SJCRH30 (cell line): ENCODE data around the gene PHF20. TPM values are rescaled to one million over a fixed set of nuclear protein-coding genes. Genes with fewer than 3 reads are reported as not detected.
"Not testable (repeated sequence)": the region's sequence is repeated elsewhere in the genome, so short reads cannot be mapped to it uniquely, and the experiment has no call there.

Experiments used
- DNase-seq, 2 experiments: peaks; one replicate each; pipeline ENCODE4 v3.0.0-alpha.2; 2015 to 2020
- H3K27ac ChIP-seq: fragments of 250-450 bp; sonication (Bioruptor Pico); 2 replicates; pipeline ENCODE4 v1.5.1; 2020; ENCODE audit warnings: mild to moderate bottlenecking, moderate library complexity
- H3K27me3 ChIP-seq: fragments of 250-450 bp; sonication (Bioruptor Pico); 2 replicates; pipeline ENCODE4 v1.5.1; 2020; ENCODE audit warnings: mild to moderate bottlenecking, moderate library complexity
- H3K36me3 ChIP-seq: fragments of 250-450 bp; sonication (Bioruptor Pico); 2 replicates; pipeline ENCODE4 v1.5.1; 2020; ENCODE audit warnings: mild to moderate bottlenecking, moderate library complexity
- H3K4me1 ChIP-seq: fragments of 250-450 bp; sonication (Bioruptor Pico); 2 replicates; pipeline ENCODE4 v1.5.1; 2020; ENCODE audit warnings: mild to moderate bottlenecking, moderate library complexity
- H3K4me3 ChIP-seq: fragments of 250-450 bp; sonication (Bioruptor Pico); 2 replicates; pipeline ENCODE4 v1.5.1; 2020; ENCODE audit warnings: mild to moderate bottlenecking, moderate library complexity
- H3K9me3 ChIP-seq: fragments of 250-450 bp; sonication (Bioruptor Pico); replicated peaks from 2 replicates; pipeline ENCODE4 v1.5.1; 2020; ENCODE audit warnings: mild to moderate bottlenecking, moderate library complexity
- total RNA-seq: library from RNA; depleted of rRNA; stranded (reverse); fragments of >200 nt; shearing (Covaris generic); gene quantifications from 2 replicates; pipeline ENCODE4 v1.2.3, GENCODE V29; 2014

Gene PHF20
- total RNA-seq, 1 experiment from 2014 or later = 72.2 TPM

GRCh38 chr20:35831029-35831428 is 59.2 kb downstream of the PHF20 start:
- Histone ChIP-seq H3K27ac (no peak overlapping the region), H3K4me3 (no peak overlapping the region), H3K9me3 (0 out of 2 replicates have a peak, but pooled peaks cover 2% of the 10 kb centered on the region), H3K4me1 (no peaks in the 10 kb centered on the region), H3K27me3 (no peaks in the 10 kb centered on the region), H3K36me3 (peaks cover 11% of the 10 kb centered on the region)
- DNase-seq = no peak

GRCh38 chr20:35831971-35832370 is 60.2 kb downstream of the PHF20 start:
- Histone ChIP-seq H3K4me1 (no peaks in the 10 kb centered on the region), H3K36me3 (peaks cover 11% of the 10 kb centered on the region), H3K9me3 (0 out of 2 replicates have a peak, but pooled peaks cover 2% of the 10 kb centered on the region), H3K27ac (no peak overlapping the region), H3K4me3 (no peak overlapping the region), H3K27me3 (no peaks in the 10 kb centered on the region)
- no peak for DNase-seq

- DNase-seq = no peak
- Histone ChIP-seq H3K27ac (no peak overlapping the region), H3K27me3 (no peaks in the 10 kb centered on the region), H3K4me3 (no peak overlapping the region), H3K4me1 (no peaks in the 10 kb centered on the region), H3K9me3 (0 out of 2 replicates have a peak, but pooled peaks cover 2% of the 10 kb centered on the region), H3K36me3 (peaks cover 12% of the 10 kb centered on the region)
Observed at GRCh38 chr20:35833241-35833640, 61.4 kb downstream of the PHF20 start.

GRCh38 chr20:35837577-35838195 is 65.9 kb downstream of the PHF20 start:
- Histone ChIP-seq H3K27ac (no peak overlapping the region), H3K4me3 (no peak overlapping the region), H3K9me3 (peaks cover 5% of the 10 kb centered on the region), H3K4me1 (no peaks in the 10 kb centered on the region), H3K27me3 (no peaks in the 10 kb centered on the region), H3K36me3 (peaks cover 16% of the 10 kb centered on the region)
- no peak for DNase-seq

- no peak overlapping the region for H3K27ac ChIP-seq
- peaks cover 21% of the 10 kb centered on the region for H3K36me3 ChIP-seq
- peaks cover 5% of the 10 kb centered on the region for H3K9me3 ChIP-seq
- DNase-seq = no peak
- H3K4me3 ChIP-seq = no peak overlapping the region
- H3K4me1 ChIP-seq = no peaks in the 10 kb centered on the region
- no peaks in the 10 kb centered on the region for H3K27me3 ChIP-seq
Observed at GRCh38 chr20:35838205-35838604, 66.4 kb downstream of the PHF20 start.

- Histone ChIP-seq H3K4me3 (no peak overlapping the region), H3K36me3 (peaks cover 33% of the 10 kb centered on the region), H3K27me3 (no peaks in the 10 kb centered on the region), H3K27ac (no peak overlapping the region), H3K9me3 (peaks cover 5% of the 10 kb centered on the region), H3K4me1 (no peaks in the 10 kb centered on the region)
- no peak for DNase-seq
Observed at GRCh38 chr20:35839904-35840303, 68.1 kb downstream of the PHF20 start.

- Histone ChIP-seq H3K4me3 (no peak overlapping the region), H3K4me1 (no peaks in the 10 kb centered on the region), H3K9me3 (peaks cover 5% of the 10 kb centered on the region), H3K27ac (no peak overlapping the region), H3K36me3 (peaks cover 36% of the 10 kb centered on the region), H3K27me3 (no peaks in the 10 kb centered on the region)
- no peak for DNase-seq
Observed at GRCh38 chr20:35840421-35840820, 68.6 kb downstream of the PHF20 start.

- Histone ChIP-seq H3K27me3 (no peaks in the 10 kb centered on the region), H3K9me3 (peaks cover 5% of the 10 kb centered on the region), H3K36me3 (peaks cover 48% of the 10 kb centered on the region), H3K4me3 (no peak overlapping the region), H3K27ac (no peak overlapping the region), H3K4me1 (no peaks in the 10 kb centered on the region)
- DNase-seq = no peak
Observed at GRCh38 chr20:35842361-35842760, 70.5 kb downstream of the PHF20 start.

GRCh38 chr20:35843894-35844293 is 72.1 kb downstream of the PHF20 start:
- not testable (repeated sequence) for H3K9me3 ChIP-seq, H3K27ac ChIP-seq, H3K27me3 ChIP-seq, H3K4me3 ChIP-seq, DNase-seq, H3K4me1 ChIP-seq
- H3K36me3 ChIP-seq = peaks cover 48% of the 10 kb centered on the region

- Histone ChIP-seq H3K36me3 (peaks cover 48% of the 10 kb centered on the region), H3K27ac (no peak overlapping the region), H3K4me1 (no peaks in the 10 kb centered on the region), H3K27me3 (no peaks in the 10 kb centered on the region), H3K4me3 (no peak overlapping the region), H3K9me3 (peaks cover 5% of the 10 kb centered on the region)
- DNase-seq = no peak
Observed at GRCh38 chr20:35845561-35845960, 73.7 kb downstream of the PHF20 start.

- H3K9me3 ChIP-seq = no peaks in the 10 kb centered on the region
- no peak overlapping the region for H3K4me3 ChIP-seq
- peaks cover 40% of the 10 kb centered on the region for H3K36me3 ChIP-seq
- no peaks in the 10 kb centered on the region for H3K27me3 ChIP-seq
- DNase-seq = no peak
- no peak overlapping the region for H3K27ac ChIP-seq
- H3K4me1 ChIP-seq = no peaks in the 10 kb centered on the region
Observed at GRCh38 chr20:35849706-35850105, 77.9 kb downstream of the PHF20 start.

GRCh38 chr20:35851659-35852058 is 79.8 kb downstream of the PHF20 start:
- not testable (repeated sequence) for H3K27me3 ChIP-seq, H3K4me3 ChIP-seq, H3K27ac ChIP-seq, DNase-seq, H3K4me1 ChIP-seq, H3K9me3 ChIP-seq
- peaks cover 35% of the 10 kb centered on the region for H3K36me3 ChIP-seq

- H3K36me3 ChIP-seq = peaks cover 31% of the 10 kb centered on the region
- no peak overlapping the region for H3K27ac ChIP-seq
- no peaks in the 10 kb centered on the region for H3K9me3 ChIP-seq
- DNase-seq = no peak
- H3K4me1 ChIP-seq = no peaks in the 10 kb centered on the region
- H3K4me3 ChIP-seq = no peak overlapping the region
- no peaks in the 10 kb centered on the region for H3K27me3 ChIP-seq
Observed at GRCh38 chr20:35854713-35855348, 83.0 kb downstream of the PHF20 start.

GRCh38 chr20:35855641-35856040 is 83.8 kb downstream of the PHF20 start:
- not testable (repeated sequence) for DNase-seq, H3K4me3 ChIP-seq, H3K27me3 ChIP-seq, H3K4me1 ChIP-seq, H3K27ac ChIP-seq, H3K9me3 ChIP-seq
- H3K36me3 ChIP-seq = peaks cover 31% of the 10 kb centered on the region

- peaks cover 27% of the 10 kb centered on the region for H3K36me3 ChIP-seq
- H3K27me3 ChIP-seq = no peaks in the 10 kb centered on the region
- no peaks in the 10 kb centered on the region for H3K4me1 ChIP-seq
- H3K27ac ChIP-seq = no peak overlapping the region
- H3K9me3 ChIP-seq = no peaks in the 10 kb centered on the region
- no peak for DNase-seq
- no peak overlapping the region for H3K4me3 ChIP-seq
Observed at GRCh38 chr20:35856866-35857265, 85.1 kb downstream of the PHF20 start.
